Mucosa of descending colon (tissue), 3 donors: ENCODE data around the gene SPECC1. TPM values are rescaled to one million over a fixed set of nuclear protein-coding genes. Genes with fewer than 3 reads are reported as not detected.

ENCODE experiments used
- ATAC-seq: fragments of 200-7000 bp; cut with Tn5 transposase; one replicate; pipeline ENCODE4 v1.9.1; 2020; ENCODE audit warnings: mild to moderate bottlenecking, moderate library complexity
- DNase-seq, 3 donors: peaks; one replicate each; pipeline ENCODE4 v3.0.0-alpha.2; 2020
- H3K36me3 ChIP-seq: fragments of 200-600 bp; one replicate; pipeline ENCODE4 v1.8.0; 2021; ENCODE audit warnings: low read depth, mild to moderate bottlenecking
- H3K4me1 ChIP-seq: fragments of 200-600 bp; one replicate; pipeline ENCODE4 v1.8.0; 2021; ENCODE audit warnings: low read depth, mild to moderate bottlenecking
- H3K4me3 ChIP-seq: fragments of 200-600 bp; one replicate; pipeline ENCODE4 v1.8.0; 2021; ENCODE audit warnings: mild to moderate bottlenecking
- H3K9me3 ChIP-seq: fragments of 200-600 bp; one replicate; pipeline ENCODE4 v1.8.0; 2021; ENCODE audit warnings: mild to moderate bottlenecking
- intact Hi-C, 2 donors: fragments of 100-400 bp; cut with DNase I in 1 of 2; cut with micrococcal nuclease in 1 of 2; formaldehyde crosslinking; loops; one replicate each; pipeline versions ENCODE4 v1.11.0 to v1.11.1; 2022; cut with DNase I, micrococcal nuclease
- total RNA-seq, 3 donors: library from RNA; stranded (reverse); fragmentation: NEBNext Ultra II Directional in 2 of 3; extraction: Animal tissue kit (Norgen Biotek cat#: 25700) in 2 of 3; gene quantifications; one replicate each; pipeline versions ENCODE4 v1.2.1 to v1.2.4, GENCODE V29; 2021 to 2023
- TF ChIP-seq, protein P1 (sequence below): fragments of 200-600 bp; IDR thresholded peaks from one replicate; pipeline ENCODE4 v1.8.0; 2022; ENCODE audit warnings: antibody characterized with exemption, mild to moderate bottlenecking
- donor health status: DM: no; HTN: no; CAD: no; lungs with moderate emphysema.
- donor health status: DM: no; HTN: no; CAD: no.
- donor health status: DM: no; HTN: yes; CAD: no.

The SPECC1 gene
- total RNA-seq, 3 donors from 2014 or later, result 36.2 to 86.3 (median 85.7) TPM

DNA sequence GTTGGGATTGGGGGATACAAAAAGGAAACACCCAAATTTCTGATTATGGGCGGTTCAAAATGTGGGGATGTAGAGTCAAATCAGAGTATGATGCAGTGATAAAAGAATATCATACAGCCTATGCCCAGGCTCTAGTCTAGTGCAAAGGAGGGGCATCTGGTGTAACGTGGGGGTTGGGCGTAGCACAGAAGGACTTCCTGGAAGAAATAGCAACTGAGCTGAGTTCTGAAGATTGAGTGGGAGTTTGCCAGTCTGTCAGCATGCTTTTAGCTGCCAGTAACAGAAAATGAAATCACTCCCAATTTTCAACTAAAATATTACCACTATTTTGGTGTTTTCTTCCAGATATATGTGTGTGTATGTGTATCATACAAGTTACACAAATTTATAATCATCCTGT, 196.9 kb downstream of the SPECC1 start:
- no peaks in the 10 kb centered on the region for H3K36me3 ChIP-seq
- no peak for ATAC-seq
- intact Hi-C loops, result no loop called here
- H3K4me1 ChIP-seq, result peaks cover 18% of the 10 kb centered on the region
- H3K4me3 ChIP-seq, result no peak overlapping the region
- TF ChIP-seq, protein P1, sequence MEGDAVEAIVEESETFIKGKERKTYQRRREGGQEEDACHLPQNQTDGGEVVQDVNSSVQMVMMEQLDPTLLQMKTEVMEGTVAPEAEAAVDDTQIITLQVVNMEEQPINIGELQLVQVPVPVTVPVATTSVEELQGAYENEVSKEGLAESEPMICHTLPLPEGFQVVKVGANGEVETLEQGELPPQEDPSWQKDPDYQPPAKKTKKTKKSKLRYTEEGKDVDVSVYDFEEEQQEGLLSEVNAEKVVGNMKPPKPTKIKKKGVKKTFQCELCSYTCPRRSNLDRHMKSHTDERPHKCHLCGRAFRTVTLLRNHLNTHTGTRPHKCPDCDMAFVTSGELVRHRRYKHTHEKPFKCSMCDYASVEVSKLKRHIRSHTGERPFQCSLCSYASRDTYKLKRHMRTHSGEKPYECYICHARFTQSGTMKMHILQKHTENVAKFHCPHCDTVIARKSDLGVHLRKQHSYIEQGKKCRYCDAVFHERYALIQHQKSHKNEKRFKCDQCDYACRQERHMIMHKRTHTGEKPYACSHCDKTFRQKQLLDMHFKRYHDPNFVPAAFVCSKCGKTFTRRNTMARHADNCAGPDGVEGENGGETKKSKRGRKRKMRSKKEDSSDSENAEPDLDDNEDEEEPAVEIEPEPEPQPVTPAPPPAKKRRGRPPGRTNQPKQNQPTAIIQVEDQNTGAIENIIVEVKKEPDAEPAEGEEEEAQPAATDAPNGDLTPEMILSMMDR, result no peak
- DNase-seq, result no peak
- no peaks in the 10 kb centered on the region for H3K9me3 ChIP-seq

DNA sequence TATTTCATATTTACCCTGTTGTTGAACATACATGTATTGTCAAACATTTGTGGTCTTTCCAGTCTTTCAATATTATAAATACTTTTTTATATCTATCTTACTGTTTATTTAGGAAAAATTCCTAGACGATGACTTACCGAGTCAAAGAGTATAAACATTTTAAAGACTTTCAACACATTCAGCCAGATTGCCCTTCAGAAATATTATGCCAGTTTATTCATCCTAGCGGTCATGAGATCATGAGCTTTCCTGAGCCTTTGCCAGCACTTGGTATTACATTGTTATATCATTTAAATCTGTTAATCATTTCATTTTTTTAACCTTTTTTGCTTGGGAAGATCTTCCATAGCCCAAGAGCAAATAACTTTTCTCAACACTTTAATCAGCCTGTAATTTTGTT, 197.4 kb downstream of the SPECC1 start:
- DNase-seq, result no peak
- TF ChIP-seq, protein P1, result no peak
- Histone ChIP-seq H3K9me3 (no peaks in the 10 kb centered on the region), H3K36me3 (no peaks in the 10 kb centered on the region), H3K4me1 (peaks cover 13% of the 10 kb centered on the region), H3K4me3 (no peak overlapping the region)
- no peak for ATAC-seq
- intact Hi-C loops, result no loop called here

DNA sequence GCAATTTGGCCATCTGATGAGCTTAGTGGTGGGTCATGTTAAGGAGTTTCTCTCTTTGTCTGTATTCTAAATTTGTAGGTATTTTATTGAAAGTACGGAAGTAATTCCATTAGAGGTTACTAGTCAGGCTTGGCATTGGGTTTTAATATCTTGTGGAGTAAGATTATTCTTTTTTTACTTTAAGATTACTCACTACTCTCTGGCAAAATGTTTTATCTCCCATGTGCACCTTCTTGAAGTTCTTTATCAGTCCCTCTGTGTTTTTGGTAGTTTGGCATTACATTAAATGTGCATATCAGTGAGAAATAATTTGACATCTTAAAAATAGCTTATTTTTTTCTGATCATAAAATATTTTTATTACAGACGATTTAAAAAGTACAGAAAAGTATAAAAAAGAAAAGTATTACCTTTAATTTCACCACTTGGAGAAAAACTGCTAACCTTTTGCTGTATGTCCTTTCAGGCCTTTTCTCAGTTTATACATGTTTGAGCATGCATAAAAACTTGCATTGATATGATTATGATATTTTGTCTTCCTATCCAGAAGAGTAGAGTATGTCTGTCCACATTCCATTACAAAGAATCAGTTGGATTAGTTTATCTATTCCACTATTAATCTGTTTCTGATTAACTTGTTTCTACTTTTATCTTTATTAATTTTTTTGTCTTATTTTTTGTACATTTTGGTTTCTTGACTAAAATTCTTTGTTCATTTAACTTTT, 198.3 kb downstream of the SPECC1 start:
- TF ChIP-seq, protein P1, result no peak
- no peak for ATAC-seq
- H3K9me3 ChIP-seq, result no peaks in the 10 kb centered on the region
- intact Hi-C loops, result no loop called here
- no peak for DNase-seq
- peaks cover 12% of the 10 kb centered on the region for H3K4me1 ChIP-seq
- H3K36me3 ChIP-seq, result no peaks in the 10 kb centered on the region
- no peak overlapping the region for H3K4me3 ChIP-seq

DNA sequence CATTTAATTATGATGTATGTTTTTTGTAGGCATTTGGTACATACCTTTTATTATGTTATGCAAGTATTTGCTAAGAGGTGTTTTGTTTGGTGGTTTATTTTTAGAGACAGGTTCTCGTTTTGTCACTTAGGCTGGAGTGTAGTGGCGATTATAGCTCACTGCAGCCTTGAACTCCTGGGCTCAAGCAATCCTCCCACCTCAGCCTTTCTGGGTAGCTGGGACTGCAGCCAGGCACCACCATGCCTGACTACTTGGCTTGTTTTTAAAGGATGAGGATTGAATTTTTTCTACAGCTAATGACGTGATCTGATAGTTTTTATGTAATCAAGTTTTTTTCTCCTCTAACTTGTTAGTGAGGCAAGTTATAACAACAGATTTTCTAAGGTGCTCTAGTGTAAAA, 199.6 kb downstream of the SPECC1 start:
- TF ChIP-seq, protein P1, result no peak
- Histone ChIP-seq H3K9me3 (no peaks in the 10 kb centered on the region), H3K36me3 (no peaks in the 10 kb centered on the region), H3K4me1 (peaks cover 6% of the 10 kb centered on the region), H3K4me3 (no peak overlapping the region)
- DNase-seq (no peak), ATAC-seq (no peak)
- intact Hi-C loops, result no loop called here

DNA sequence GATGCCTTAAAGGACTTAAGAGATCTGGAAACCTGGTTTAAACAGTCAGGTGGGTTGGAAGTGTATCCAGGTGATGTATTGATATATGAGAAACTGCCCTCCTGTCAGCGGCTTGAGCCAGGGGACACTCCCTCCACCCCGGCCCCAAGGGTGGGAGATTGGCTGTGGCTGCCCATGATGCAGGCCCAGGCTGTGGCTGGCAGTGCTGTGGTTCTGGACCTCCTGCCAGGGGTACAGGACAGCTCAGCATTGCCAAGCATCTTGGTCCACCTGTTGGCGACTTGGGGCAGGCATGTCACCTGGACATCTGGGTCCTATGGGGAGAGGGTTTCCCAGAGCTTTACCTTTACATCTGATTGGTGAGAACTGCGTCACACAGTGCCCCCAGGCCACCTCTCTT, 201.0 kb downstream of the SPECC1 start:
- intact Hi-C loops, result no loop called here
- TF ChIP-seq, protein P1, result no peak
- H3K36me3 ChIP-seq, result no peaks in the 10 kb centered on the region
- no peak overlapping the region for H3K4me3 ChIP-seq
- DNase-seq (no peak), ATAC-seq (no peak)
- peaks cover 6% of the 10 kb centered on the region for H3K4me1 ChIP-seq
- no peaks in the 10 kb centered on the region for H3K9me3 ChIP-seq
